ENCODE data around the gene F7. TPM values are rescaled to one million over a fixed set of nuclear protein-coding genes. Genes with fewer than 3 reads are reported as not detected.

The F7 gene
- total RNA-seq, 1 donor from 2014 or later: 3.6 TPM

GRCh38 chr13:113169277-113170272, 64.0 kb downstream of the F7 start:
- DNase-seq (ENCODE audit: low spot score): no peak

Other genes with a start within 250 kb of the F7 start
- gene MCF2L, start 136.6 kb upstream of the F7 start, total RNA-seq (ENCODE audit: insufficient read depth, low replicate concordance): 9.4 TPM
- 31.3 TPM for gene F10, start 17.0 kb downstream of the F7 start, total RNA-seq (ENCODE audit: insufficient read depth, low replicate concordance)
- gene PROZ, start 52.9 kb downstream of the F7 start, total RNA-seq (ENCODE audit: insufficient read depth, low replicate concordance): 3.1 TPM
- 79.9 TPM for gene PCID2, start 102.9 kb downstream of the F7 start, total RNA-seq (ENCODE audit: insufficient read depth, low replicate concordance)
- 237 TPM for gene CUL4A, start 103.8 kb downstream of the F7 start, total RNA-seq (ENCODE audit: insufficient read depth, low replicate concordance)
- 101 TPM for gene LAMP1, start 191.4 kb downstream of the F7 start, total RNA-seq (ENCODE audit: insufficient read depth, low replicate concordance)